A549 (cell line): ENCODE data around the gene TPSB2. TPM values are rescaled to one million over a fixed set of nuclear protein-coding genes. Genes with fewer than 3 reads are reported as not detected.

Experiments
- ATAC-seq, 2 experiments: fragments of 200-7000 bp in 1 of 2; fragments of >200 bp in 1 of 2; cut with Nextera tagmentation in 1 of 2; cut with Tn5 transposase in 1 of 2; 3 replicates each; pipeline versions ENCODE4 v1.8.0 to v1.9.1; 2018 to 2020; ENCODE audit warnings: mild to moderate bottlenecking in 1 of 2, moderate library complexity in 1 of 2
- CTCF ChIA-PET: fragments of 300-600 bp; sonication (Branson Sonifier 250); formaldehyde crosslinking; extraction: SDS; loops from one replicate; lab custom pipeline; 2021; ENCODE audit warnings: antibody characterized with exemption, inconsistent platforms; lab: Yijun Ruan, JAX
- POLR2A ChIA-PET: fragments of 350-600 bp; formaldehyde crosslinking; extraction: SDS; loops from one replicate; lab custom pipeline; 2021; ENCODE audit warnings: antibody characterized with exemption, inconsistent platforms; lab: Yijun Ruan, JAX
- DNase-seq, 2 experiments: peaks; one replicate each; pipeline versions ENCODE4 v3.0.0 to v3.0.0-alpha.2; 2011 to 2016; ENCODE audit warnings: low read depth in 1 of 2, low spot score in 1 of 2
- FAIRE-seq: peaks from 2 replicates; lab custom pipeline; 2011; peaks lifted over from hg19 to GRCh38; lab: Jason Lieb, UNC
- H3K27ac ChIP-seq, 2 experiments: fragments of >200 bp; sonication (Bioruptor Twin); formaldehyde crosslinking; 3 replicates each; pipeline ENCODE4 v1.5.1; 2016 to 2017
- H3K4me1 ChIP-seq: fragments of >200 bp; sonication (Bioruptor Twin); formaldehyde crosslinking; 3 replicates; pipeline ENCODE4 v1.6.1; 2016
- H3K4me2 ChIP-seq: fragments of >200 bp; sonication (Bioruptor Twin); formaldehyde crosslinking; 3 replicates; pipeline ENCODE4 v1.6.1; 2016
- H3K4me3 ChIP-seq: fragments of >200 bp; sonication (Bioruptor Twin); formaldehyde crosslinking; 3 replicates; pipeline ENCODE4 v1.5.1; 2016
- H3K9me3 ChIP-seq: fragments of >200 bp; sonication (Bioruptor Twin); formaldehyde crosslinking; 3 replicates; pipeline ENCODE4 v1.6.1; 2016
- CBX2 ChIP-seq: fragments of 200-600 bp; sonication (generic); IDR thresholded peaks from 2 replicates; pipeline ENCODE4 v1.6.1; 2016; ENCODE audit warnings: low read depth, mild to moderate bottlenecking, borderline replicate concordance
- CHD2 ChIP-seq: fragments of 150-350 bp; IDR thresholded peaks from 2 replicates; pipeline ENCODE4 v1.6.1; 2014; ENCODE audit warnings: low read length; ENCODE audit not compliant: partially characterized antibody
- CHD4 ChIP-seq: fragments of 200-600 bp; sonication (generic); IDR thresholded peaks from 2 replicates; pipeline ENCODE4 v1.6.1; 2016; ENCODE audit warnings: antibody characterized with exemption, mild to moderate bottlenecking, borderline replicate concordance
- EHMT2 ChIP-seq: fragments of 200-600 bp; sonication (generic); IDR thresholded peaks from 2 replicates; pipeline ENCODE4 v1.6.1; 2016; ENCODE audit warnings: antibody characterized with exemption, low read depth, mild to moderate bottlenecking, moderate library complexity
- EP300 ChIP-seq, 2 experiments: fragments of >200 bp; sonication (Bioruptor Twin); formaldehyde crosslinking; IDR thresholded peaks; 2 replicates in 1 of 2; 3 replicates in 1 of 2; pipeline ENCODE4 v1.6.1; 2016 to 2017
- ESRRA ChIP-seq: fragments of 150-350 bp; IDR thresholded peaks from 2 replicates; pipeline ENCODE4 v1.6.1; 2014; ENCODE audit warnings: mild to moderate bottlenecking, low read length, borderline replicate concordance
- FOSB ChIP-seq: fragments of 250-450 bp; sonication (Bioruptor Pico); IDR thresholded peaks from 2 replicates; pipeline ENCODE4 v1.5.0; 2020; ENCODE audit warnings: mild to moderate bottlenecking, moderate library complexity
- FOSL2 ChIP-seq, 2 experiments: fragments of 450-650 bp in 1 of 2; fragments of >200 bp in 1 of 2; sonication (Bioruptor Twin) in 1 of 2; formaldehyde crosslinking; IDR thresholded peaks; 2 replicates each; pipeline versions ENCODE4 v1.5.0 to v1.6.1; 2016 to 2020; ENCODE audit warnings: mild to moderate bottlenecking in 1 of 2, moderate library complexity in 1 of 2
- HDAC2 ChIP-seq: fragments of 200-600 bp; sonication (generic); IDR thresholded peaks from 2 replicates; pipeline ENCODE4 v1.6.1; 2016
- HES2 ChIP-seq: fragments of >200 bp; sonication (Bioruptor Twin); formaldehyde crosslinking; IDR thresholded peaks from 2 replicates; pipeline ENCODE4 v1.6.1; 2016
- KDM5A ChIP-seq: fragments of 200-600 bp; sonication (generic); IDR thresholded peaks from 2 replicates; pipeline ENCODE4 v1.6.1; 2016; ENCODE audit warnings: antibody characterized with exemption, mild to moderate bottlenecking
- MAFK ChIP-seq: fragments of 450-650 bp; IDR thresholded peaks from 2 replicates; pipeline ENCODE4 v1.6.1; 2014; ENCODE audit not compliant: partially characterized antibody
- MYC ChIP-seq: IDR thresholded peaks from 2 replicates; pipeline ENCODE4 v1.6.1; 2012; ENCODE audit warnings: mild to moderate bottlenecking, inconsistent platforms, low read length, improper control_type of control experiment, borderline replicate concordance
- NFE2L2 ChIP-seq: fragments of 150-350 bp; conservative IDR thresholded peaks from 2 replicates; pipeline ENCODE4 v1.6.1; 2014; ENCODE audit warnings: low read length
- PBX3 ChIP-seq: IDR thresholded peaks from 2 replicates; pipeline ENCODE4 v1.6.1; 2012
- POLR2A ChIP-seq: IDR thresholded peaks from 2 replicates; pipeline ENCODE4 v1.6.1; 2012; ENCODE audit warnings: mild to moderate bottlenecking, low read length
- REST ChIP-seq: fragments of 200-600 bp; sonication (generic); IDR thresholded peaks from 2 replicates; pipeline ENCODE4 v1.6.1; 2016; ENCODE audit warnings: antibody characterized with exemption, mild to moderate bottlenecking, moderate library complexity
- SMC3 ChIP-seq: fragments of >200 bp; sonication (Bioruptor Twin); formaldehyde crosslinking; IDR thresholded peaks from 3 replicates; pipeline ENCODE4 v1.6.1; 2018; ENCODE audit warnings: inconsistent platforms
- TFCP2L1 ChIP-seq: fragments of 250-450 bp; sonication (Bioruptor Pico); IDR thresholded peaks from 2 replicates; pipeline ENCODE4 v1.5.0; 2021; ENCODE audit warnings: mild to moderate bottlenecking
- TP53 ChIP-seq: fragments of 250-450 bp; sonication (Bioruptor Pico); IDR thresholded peaks from 2 replicates; pipeline ENCODE4 v1.5.0; 2021; ENCODE audit warnings: mild to moderate bottlenecking, moderate library complexity
- ZNF302 ChIP-seq: fragments of 250-450 bp; sonication (Bioruptor Pico); IDR thresholded peaks from 2 replicates; pipeline ENCODE4 v1.9.0; 2021; ENCODE audit warnings: inconsistent platforms, mild to moderate bottlenecking, moderate library complexity
- WGBS: methylation state at CpG from one replicate; pipeline ENCODE4 v1.1.6; 2017; ENCODE audit errors: missing lambda C conversion rate; 5-methylcytosine and 5-hydroxymethylcytosine counted together
- polyA plus RNA-seq, 4 experiments: library from polyadenylated mRNA; depleted of rRNA in 3 of 4; stranded (reverse); fragments of >200 nt; fragmentation: RNase III in 1 of 4; extraction: RNeasy Plus Mini Kit Qiagen cat#74134 plus additional on column Dnase treatment in 1 of 4; gene quantifications; 2 replicates in 3 of 4; 3 replicates in 1 of 4; pipeline ENCODE4 v1.2.3, GENCODE V29; 2011 to 2017
- TF ChIP-seq, protein P1 (sequence below): fragments of 150-350 bp; IDR thresholded peaks from 2 replicates; pipeline ENCODE4 v1.6.1; 2014; ENCODE audit warnings: low read depth, mild to moderate bottlenecking, low read length
- TF ChIP-seq, protein P2 (sequence below): fragments of >200 bp; sonication (Bioruptor Twin); formaldehyde crosslinking; IDR thresholded peaks from 3 replicates; pipeline ENCODE4 v1.6.1; 2016
- TF ChIP-seq, protein P3 (sequence below): fragments of >200 bp; sonication (Bioruptor Twin); formaldehyde crosslinking; IDR thresholded peaks from 3 replicates; pipeline ENCODE4 v1.5.1; 2016

Gene TPSB2
- polyA plus RNA-seq, 2 of the 4 experiments (the other 2 are of a cell fraction) = not detected

DNA sequence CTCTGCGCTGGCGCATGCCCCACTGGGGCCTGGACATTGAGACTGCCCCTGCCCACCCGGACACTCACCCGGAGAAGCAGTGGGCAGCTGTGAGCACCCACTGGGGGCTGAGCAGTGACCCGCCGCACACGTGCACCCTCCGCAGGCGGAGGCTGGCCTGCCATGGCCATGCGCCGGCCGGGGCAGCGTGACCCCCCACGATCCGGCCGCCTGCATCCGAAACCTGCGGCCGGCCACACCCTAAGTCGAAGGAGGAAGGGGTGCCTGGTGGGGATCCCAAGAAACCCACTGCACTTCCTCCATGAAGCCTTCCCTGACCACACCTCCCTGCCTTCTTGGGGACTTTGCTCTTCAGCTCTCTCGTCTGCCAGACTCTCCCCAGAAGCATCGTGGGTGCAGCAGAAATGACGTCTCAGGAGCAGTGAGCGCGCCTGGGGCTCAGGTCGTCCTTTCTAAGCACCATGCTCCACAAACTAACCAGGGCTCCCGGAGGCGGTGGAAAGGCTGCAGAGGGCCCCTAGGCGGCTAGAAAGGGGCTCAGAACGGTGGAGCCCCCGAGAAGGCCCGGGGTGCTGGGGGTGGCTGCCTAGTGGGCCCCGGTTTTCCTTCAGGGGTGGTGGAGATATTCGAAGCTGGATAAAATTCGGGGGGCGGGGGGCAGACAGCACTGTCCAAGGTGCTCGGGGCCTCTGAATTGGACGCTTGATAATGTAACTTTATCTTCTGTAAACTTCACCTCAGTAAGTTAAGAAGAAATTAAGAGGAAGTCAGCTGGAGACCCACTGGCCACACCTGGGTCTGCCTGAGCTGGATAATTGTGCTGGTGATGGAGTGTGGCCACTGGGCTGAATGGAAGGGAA, 6.4 kb downstream of the TPSB2 start:
- Histone ChIP-seq H3K9me3 (no peaks in the 10 kb centered on the region), H3K4me3 (no peak overlapping the region), H3K4me2 (no peak overlapping the region), H3K27ac (no peak overlapping the region), H3K4me1 (peaks cover 20% of the 10 kb centered on the region)
- WGBS = 93% methylated on average over 35 of the region's 38 CpGs
- no peak for TF ChIP-seq NFE2L2
- TF ChIP-seq EHMT2 = no peak
- TF ChIP-seq HES2 = no peak
- no peak for TF ChIP-seq ESRRA
- TF ChIP-seq CHD4 = no peak
- TF ChIP-seq CBX2 = no peak
- no peak for TF ChIP-seq ZNF302 (CRISPR knock-in tag)
- TF ChIP-seq HDAC2 = no peak
- no peak for TF ChIP-seq TP53 (CRISPR knock-in tag)
- TF ChIP-seq POLR2A = no peak
- no peak for TF ChIP-seq TFCP2L1 (CRISPR knock-in tag)
- no peak for TF ChIP-seq MYC
- no peak for TF ChIP-seq FOSL2 (IDR thresholded peaks at IDR 0.05)
- TF ChIP-seq FOSL2 (CRISPR knock-in tag; IDR thresholded peaks at IDR 0.05) = no peak
- TF ChIP-seq, protein P1, sequence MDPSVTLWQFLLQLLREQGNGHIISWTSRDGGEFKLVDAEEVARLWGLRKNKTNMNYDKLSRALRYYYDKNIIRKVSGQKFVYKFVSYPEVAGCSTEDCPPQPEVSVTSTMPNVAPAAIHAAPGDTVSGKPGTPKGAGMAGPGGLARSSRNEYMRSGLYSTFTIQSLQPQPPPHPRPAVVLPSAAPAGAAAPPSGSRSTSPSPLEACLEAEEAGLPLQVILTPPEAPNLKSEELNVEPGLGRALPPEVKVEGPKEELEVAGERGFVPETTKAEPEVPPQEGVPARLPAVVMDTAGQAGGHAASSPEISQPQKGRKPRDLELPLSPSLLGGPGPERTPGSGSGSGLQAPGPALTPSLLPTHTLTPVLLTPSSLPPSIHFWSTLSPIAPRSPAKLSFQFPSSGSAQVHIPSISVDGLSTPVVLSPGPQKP = no peak
- TF ChIP-seq, protein P2, sequence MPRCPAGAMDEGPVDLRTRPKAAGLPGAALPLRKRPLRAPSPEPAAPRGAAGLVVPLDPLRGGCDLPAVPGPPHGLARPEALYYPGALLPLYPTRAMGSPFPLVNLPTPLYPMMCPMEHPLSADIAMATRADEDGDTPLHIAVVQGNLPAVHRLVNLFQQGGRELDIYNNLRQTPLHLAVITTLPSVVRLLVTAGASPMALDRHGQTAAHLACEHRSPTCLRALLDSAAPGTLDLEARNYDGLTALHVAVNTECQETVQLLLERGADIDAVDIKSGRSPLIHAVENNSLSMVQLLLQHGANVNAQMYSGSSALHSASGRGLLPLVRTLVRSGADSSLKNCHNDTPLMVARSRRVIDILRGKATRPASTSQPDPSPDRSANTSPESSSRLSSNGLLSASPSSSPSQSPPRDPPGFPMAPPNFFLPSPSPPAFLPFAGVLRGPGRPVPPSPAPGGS = no peak
- TF ChIP-seq PBX3 = no peak
- TF ChIP-seq KDM5A = no peak
- no peak for TF ChIP-seq FOSB (CRISPR knock-in tag)
- no peak for TF ChIP-seq SMC3
- CTCF ChIA-PET = interaction anchor here (1.0 to 1.2 kb wide), 2 partner anchors 61 to 121 kb away, joined by 3 to 5 read pairs; no protein-coding TSS in a partner anchor
- ATAC-seq = no peak
- POLR2A ChIA-PET = no interaction called here
- DNase-seq = no peak
- no peak for FAIRE-seq

DNA sequence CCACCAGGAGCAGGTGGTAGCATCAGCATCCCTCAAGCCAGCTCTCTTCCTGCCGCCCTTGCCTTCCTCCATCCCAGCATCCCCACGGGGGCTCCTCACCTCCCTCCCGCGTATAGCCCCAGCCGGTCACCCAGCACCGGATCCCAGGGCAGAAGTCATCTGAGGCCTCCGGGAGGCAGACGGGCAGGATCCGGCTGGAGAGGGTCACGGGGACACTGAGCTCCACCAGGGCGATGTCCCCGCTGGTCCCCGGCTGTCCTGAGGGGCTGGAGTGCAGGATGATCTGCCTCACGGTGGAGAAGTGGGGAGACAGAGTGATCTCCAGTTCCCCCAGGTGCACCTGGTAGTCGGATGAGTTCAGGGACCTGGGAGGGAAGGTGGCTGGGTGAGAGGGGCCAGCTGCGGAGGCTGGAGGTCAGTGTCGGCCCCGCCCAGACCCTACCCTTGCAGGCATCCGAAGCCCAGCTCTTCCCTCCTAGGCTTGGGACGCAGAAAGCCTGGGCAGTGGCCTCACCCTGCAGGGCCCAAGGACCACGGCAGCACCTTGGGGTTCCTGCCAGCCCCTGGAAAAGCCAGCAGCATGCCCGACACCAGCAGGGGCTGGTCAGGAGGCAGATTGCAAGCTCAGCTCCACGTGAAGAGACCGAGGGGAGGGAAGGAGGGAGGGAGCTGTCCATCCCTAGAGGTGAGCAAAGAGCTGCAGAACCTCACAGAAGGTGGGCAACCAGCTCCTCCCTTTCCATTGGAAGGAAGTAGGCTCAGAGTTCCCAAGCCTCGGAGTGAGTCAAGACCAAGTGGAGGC, 7.2 kb downstream of the TPSB2 start:
- FAIRE-seq (no peak), DNase-seq (no peak), ATAC-seq (no peak)
- no peak for TF ChIP-seq HDAC2
- TF ChIP-seq, protein P3, sequence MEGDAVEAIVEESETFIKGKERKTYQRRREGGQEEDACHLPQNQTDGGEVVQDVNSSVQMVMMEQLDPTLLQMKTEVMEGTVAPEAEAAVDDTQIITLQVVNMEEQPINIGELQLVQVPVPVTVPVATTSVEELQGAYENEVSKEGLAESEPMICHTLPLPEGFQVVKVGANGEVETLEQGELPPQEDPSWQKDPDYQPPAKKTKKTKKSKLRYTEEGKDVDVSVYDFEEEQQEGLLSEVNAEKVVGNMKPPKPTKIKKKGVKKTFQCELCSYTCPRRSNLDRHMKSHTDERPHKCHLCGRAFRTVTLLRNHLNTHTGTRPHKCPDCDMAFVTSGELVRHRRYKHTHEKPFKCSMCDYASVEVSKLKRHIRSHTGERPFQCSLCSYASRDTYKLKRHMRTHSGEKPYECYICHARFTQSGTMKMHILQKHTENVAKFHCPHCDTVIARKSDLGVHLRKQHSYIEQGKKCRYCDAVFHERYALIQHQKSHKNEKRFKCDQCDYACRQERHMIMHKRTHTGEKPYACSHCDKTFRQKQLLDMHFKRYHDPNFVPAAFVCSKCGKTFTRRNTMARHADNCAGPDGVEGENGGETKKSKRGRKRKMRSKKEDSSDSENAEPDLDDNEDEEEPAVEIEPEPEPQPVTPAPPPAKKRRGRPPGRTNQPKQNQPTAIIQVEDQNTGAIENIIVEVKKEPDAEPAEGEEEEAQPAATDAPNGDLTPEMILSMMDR = no peak
- TF ChIP-seq CHD2 = no peak
- no peak for TF ChIP-seq REST
- no peak for TF ChIP-seq PBX3
- no peak for TF ChIP-seq MAFK
- no peak for TF ChIP-seq CHD4
- no peak for TF ChIP-seq EP300 (IDR thresholded peaks at IDR 0.05)
- no peak for TF ChIP-seq TP53 (CRISPR knock-in tag)

More for the DNA sequence above, 7.2 kb downstream of the TPSB2 start:
- Histone ChIP-seq H3K4me3 (no peak overlapping the region), H3K27ac (no peak overlapping the region), H3K4me2 (no peak overlapping the region), H3K9me3 (no peaks in the 10 kb centered on the region), H3K4me1 (peaks cover 20% of the 10 kb centered on the region)
- CTCF ChIA-PET = interaction anchor here (1.2 kb wide), 1 partner anchor 120 kb away, joined by 3 read pairs; no protein-coding TSS in a partner anchor
- POLR2A ChIA-PET = no interaction called here
- 82% methylated on average over 16 of the region's 25 CpGs for WGBS
